Fibroblast of lung (primary cell): ENCODE results near the gene POLK.

Experiments used
- EZH2 ChIP-seq: IDR thresholded peaks from 2 replicates; pipeline ENCODE4 v1.5.1; 2012; ENCODE audit warnings: low read length, control low read depth, mild to moderate bottlenecking; ENCODE audit errors: missing control alignments
- TF ChIP-seq, protein P1 (sequence below), 2 donors: IDR thresholded peaks in 1 of 2; conservative IDR thresholded peaks in 1 of 2; 1 replicate in 1 of 2; 2 replicates in 1 of 2; pipeline ENCODE4 v1.5.1; 2011 to 2012; ENCODE audit warnings: low read length in 2 of 2, control low read depth in 1 of 2, inconsistent platforms in 1 of 2, low read depth in 1 of 2, mild to moderate bottlenecking in 1 of 2

DNA sequence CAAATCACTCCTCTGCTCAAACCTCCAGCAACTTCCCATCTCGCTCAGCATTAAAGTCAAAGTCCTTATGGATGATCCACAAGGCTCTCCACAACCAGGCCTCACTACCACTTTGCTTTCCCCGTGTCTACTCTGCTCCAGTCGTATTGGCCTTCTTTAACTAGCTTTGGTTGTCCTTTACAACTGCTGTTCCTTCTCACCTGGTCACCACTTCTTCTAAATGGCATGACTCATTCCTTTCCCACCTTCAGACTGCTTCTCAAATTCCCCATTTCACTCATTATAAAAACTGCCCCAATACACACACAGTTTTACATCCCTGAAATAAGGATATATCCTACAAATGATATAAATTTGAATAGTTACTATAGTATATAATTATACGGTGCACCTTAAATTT, 30.7 kb upstream of the POLK start:
- TF ChIP-seq, protein P1, sequence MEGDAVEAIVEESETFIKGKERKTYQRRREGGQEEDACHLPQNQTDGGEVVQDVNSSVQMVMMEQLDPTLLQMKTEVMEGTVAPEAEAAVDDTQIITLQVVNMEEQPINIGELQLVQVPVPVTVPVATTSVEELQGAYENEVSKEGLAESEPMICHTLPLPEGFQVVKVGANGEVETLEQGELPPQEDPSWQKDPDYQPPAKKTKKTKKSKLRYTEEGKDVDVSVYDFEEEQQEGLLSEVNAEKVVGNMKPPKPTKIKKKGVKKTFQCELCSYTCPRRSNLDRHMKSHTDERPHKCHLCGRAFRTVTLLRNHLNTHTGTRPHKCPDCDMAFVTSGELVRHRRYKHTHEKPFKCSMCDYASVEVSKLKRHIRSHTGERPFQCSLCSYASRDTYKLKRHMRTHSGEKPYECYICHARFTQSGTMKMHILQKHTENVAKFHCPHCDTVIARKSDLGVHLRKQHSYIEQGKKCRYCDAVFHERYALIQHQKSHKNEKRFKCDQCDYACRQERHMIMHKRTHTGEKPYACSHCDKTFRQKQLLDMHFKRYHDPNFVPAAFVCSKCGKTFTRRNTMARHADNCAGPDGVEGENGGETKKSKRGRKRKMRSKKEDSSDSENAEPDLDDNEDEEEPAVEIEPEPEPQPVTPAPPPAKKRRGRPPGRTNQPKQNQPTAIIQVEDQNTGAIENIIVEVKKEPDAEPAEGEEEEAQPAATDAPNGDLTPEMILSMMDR (conservative IDR thresholded peaks at IDR 0.05 in 1 of 2, IDR thresholded peaks at IDR 0.05 in 1 of 2; ENCODE audit: low read depth in 1 of 2, low read length in 2 of 2): no peak
- TF ChIP-seq EZH2: no peak
